CD4-positive, alpha-beta T cell (primary cell): ENCODE results near the gene UPK1B. TPM values are rescaled to one million over a fixed set of nuclear protein-coding genes. Genes with fewer than 3 reads are reported as not detected.
A peak's percentile ranks its signal among the peaks of the same experiment; 100 is the strongest.

Experiments
- ATAC-seq: fragments of 200-7000 bp; cut with Tn5 transposase; one replicate; pipeline ENCODE4 v1.10.0; 2022; ENCODE audit warnings: mild to moderate bottlenecking; ENCODE audit not compliant: poor library complexity
- CTCF ChIA-PET: fragments of 350-600 bp; sonication (Branson Sonifier 250); formaldehyde crosslinking; loops from one replicate; lab custom pipeline; 2021; ENCODE audit warnings: antibody characterized with exemption, inconsistent platforms; lab: Charles Lee
- POLR2A ChIA-PET: fragments of 350-600 bp; sonication (Branson Sonifier 250); formaldehyde crosslinking; loops from one replicate; lab custom pipeline; 2021; ENCODE audit warnings: antibody characterized with exemption, inconsistent platforms; lab: Charles Lee
- DNase-seq, 14 experiments: peaks; one replicate each; pipeline ENCODE4 v3.0.0-alpha.2; 2013 to 2020; ENCODE audit warnings: mixed read lengths in 2 of 14
- H3K27ac ChIP-seq, 2 donors: one replicate each; pipeline versions ENCODE4 v1.5.1 to v1.7.0; 2013; ENCODE audit warnings: low read length in 2 of 2, low read depth in 1 of 2, mild to moderate bottlenecking in 1 of 2
- H3K27me3 ChIP-seq, 2 experiments: 1 replicate in 1 of 2; 2 replicates in 1 of 2; pipeline versions ENCODE4 v1.6.1 to v1.7.0; 2013; ENCODE audit warnings: low read length in 2 of 2, control low read depth in 1 of 2, mild to moderate bottlenecking in 1 of 2, moderate library complexity in 1 of 2; ENCODE audit not compliant: insufficient read depth in 2 of 2, control insufficient read depth in 1 of 2
- H3K36me3 ChIP-seq: one replicate; pipeline ENCODE4 v1.6.1; 2013; ENCODE audit warnings: low read length, control low read depth; ENCODE audit not compliant: insufficient read depth
- H3K4me1 ChIP-seq: one replicate; pipeline ENCODE4 v1.6.1; 2013; ENCODE audit warnings: low read length, control low read depth; ENCODE audit not compliant: insufficient read depth
- H3K4me3 ChIP-seq: one replicate; pipeline ENCODE4 v1.5.1; 2013; ENCODE audit warnings: mild to moderate bottlenecking, low read length, moderate library complexity
- H3K9me3 ChIP-seq, 2 experiments: 1 replicate in 1 of 2; 2 replicates in 1 of 2; pipeline versions ENCODE4 v1.6.1 to v1.7.0; 2013; ENCODE audit warnings: low read length in 2 of 2, mild to moderate bottlenecking in 2 of 2, control low read depth in 1 of 2, moderate library complexity in 1 of 2; ENCODE audit not compliant: control insufficient read depth in 1 of 2, insufficient read depth in 1 of 2
- H3K27ac Mint-ChIP-seq: one replicate; pipeline ENCODE4 v1.8.0; 2020; ENCODE audit warnings: mixed read lengths
- H3K27me3 Mint-ChIP-seq: one replicate; pipeline ENCODE4 v1.8.0; 2021; ENCODE audit warnings: mixed read lengths
- H3K36me3 Mint-ChIP-seq: one replicate; pipeline ENCODE4 v1.8.0; 2021; ENCODE audit warnings: low read depth, mixed read lengths
- H3K4me1 Mint-ChIP-seq: one replicate; pipeline ENCODE4 v1.8.0; 2021; ENCODE audit warnings: low read depth, mixed read lengths
- H3K4me3 Mint-ChIP-seq: one replicate; pipeline ENCODE4 v1.8.0; 2020; ENCODE audit warnings: mild to moderate bottlenecking, mixed read lengths
- H3K9me3 Mint-ChIP-seq: one replicate; pipeline ENCODE4 v1.8.0; 2020; ENCODE audit warnings: mixed read lengths
- intact Hi-C, 2 experiments: fragments of 100-400 bp; cut with DNase I in 1 of 2; cut with micrococcal nuclease in 1 of 2; formaldehyde crosslinking; loops; one replicate each; pipeline versions ENCODE4 v1.15.1 to v1.9.0; 2023 to 2025; cut with DNase I, micrococcal nuclease
- total RNA-seq, 174 experiments: library from RNA in 2 of 174; stranded (reverse) in 2 of 174; gene quantifications; one replicate each; pipeline ENCODE4 v1.2.3 and lab custom pipeline; 2021 to 2026
- TF ChIP-seq, protein P1 (sequence below): fragments of 200-600 bp; IDR thresholded peaks from one replicate; pipeline ENCODE4 v1.8.0; 2022; ENCODE audit warnings: antibody characterized with exemption, mild to moderate bottlenecking

UPK1B gene
- total RNA-seq, 2 experiments from 2014 or later: not detected

DNA sequence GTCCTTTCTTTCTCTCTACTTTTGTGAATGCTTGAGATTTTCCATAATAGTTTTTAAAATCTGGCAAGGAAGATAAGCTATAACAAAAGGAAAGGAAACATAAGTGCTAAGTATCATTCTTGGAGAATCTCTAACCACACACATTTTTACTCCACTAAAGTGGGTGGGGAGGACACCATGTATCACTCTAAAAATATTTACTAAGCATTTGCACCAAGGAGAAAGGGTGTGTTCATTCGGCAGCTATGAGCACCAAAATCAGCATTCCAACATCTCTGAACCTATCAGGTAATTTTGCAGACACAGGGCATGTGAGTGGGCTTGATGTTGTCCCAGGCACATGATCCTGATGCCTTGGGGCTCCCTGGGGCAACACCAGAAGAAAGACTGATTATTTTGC, 61.8 kb downstream of the UPK1B start:
- Histone ChIP-seq H3K4me1 (peaks cover 52% of the 10 kb centered on the region), H3K4me3 (no peak overlapping the region), H3K27me3 (no peaks in the 10 kb centered on the region), H3K36me3 (peaks cover 62% of the 10 kb centered on the region), H3K27ac (peak overlapping the region; percentile 19 to 38), H3K9me3 (no peaks in the 10 kb centered on the region)
- ChIA-PET CTCF (no interaction called here), POLR2A (interaction anchor here (1.6 kb wide), 1 partner anchor 16 kb away, joined by 7 read pairs; no protein-coding TSS in a partner anchor)
- Mint-ChIP-seq H3K9me3 (no peaks in the 10 kb centered on the region), H3K4me1 (peaks cover 90% of the 10 kb centered on the region), H3K27ac (peak overlapping the region; percentile 83), H3K27me3 (no peaks in the 10 kb centered on the region), H3K4me3 (peak overlapping the region; percentile 68), H3K36me3 (peaks cover 65% of the 10 kb centered on the region)
- DNase-seq: no peak
- TF ChIP-seq, protein P1, sequence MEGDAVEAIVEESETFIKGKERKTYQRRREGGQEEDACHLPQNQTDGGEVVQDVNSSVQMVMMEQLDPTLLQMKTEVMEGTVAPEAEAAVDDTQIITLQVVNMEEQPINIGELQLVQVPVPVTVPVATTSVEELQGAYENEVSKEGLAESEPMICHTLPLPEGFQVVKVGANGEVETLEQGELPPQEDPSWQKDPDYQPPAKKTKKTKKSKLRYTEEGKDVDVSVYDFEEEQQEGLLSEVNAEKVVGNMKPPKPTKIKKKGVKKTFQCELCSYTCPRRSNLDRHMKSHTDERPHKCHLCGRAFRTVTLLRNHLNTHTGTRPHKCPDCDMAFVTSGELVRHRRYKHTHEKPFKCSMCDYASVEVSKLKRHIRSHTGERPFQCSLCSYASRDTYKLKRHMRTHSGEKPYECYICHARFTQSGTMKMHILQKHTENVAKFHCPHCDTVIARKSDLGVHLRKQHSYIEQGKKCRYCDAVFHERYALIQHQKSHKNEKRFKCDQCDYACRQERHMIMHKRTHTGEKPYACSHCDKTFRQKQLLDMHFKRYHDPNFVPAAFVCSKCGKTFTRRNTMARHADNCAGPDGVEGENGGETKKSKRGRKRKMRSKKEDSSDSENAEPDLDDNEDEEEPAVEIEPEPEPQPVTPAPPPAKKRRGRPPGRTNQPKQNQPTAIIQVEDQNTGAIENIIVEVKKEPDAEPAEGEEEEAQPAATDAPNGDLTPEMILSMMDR: no peak
- ATAC-seq: no peak
- intact Hi-C loops: loop anchor here in 1 of 2 experiments (5.0 kb wide), 1 partner anchor 33 kb away; no protein-coding TSS in a partner anchor

DNA sequence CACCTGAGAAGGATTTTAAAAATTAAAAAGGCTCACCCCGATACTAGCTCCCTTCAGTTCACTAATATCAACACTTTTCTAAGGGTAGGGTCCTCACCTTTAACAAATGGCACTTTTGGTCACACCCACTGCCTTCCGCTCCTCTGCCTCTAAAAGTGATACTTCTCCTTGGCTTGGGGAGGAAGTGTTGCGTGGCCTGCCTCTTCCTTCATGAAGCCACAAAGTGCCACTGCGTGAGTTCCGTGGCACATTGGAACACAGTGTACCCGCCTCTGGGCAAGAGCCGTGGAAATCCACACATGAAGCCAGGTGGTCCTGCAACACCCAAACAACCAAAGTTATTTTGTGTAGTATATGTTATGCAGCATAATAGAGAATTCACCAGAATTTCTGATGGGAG, 63.4 kb downstream of the UPK1B start:
- intact Hi-C loops: loop anchor here in 1 of 2 experiments (5.0 kb wide), 1 partner anchor 34 kb away; no protein-coding TSS in a partner anchor
- Mint-ChIP-seq H3K27me3 (no peaks in the 10 kb centered on the region), H3K4me1 (peaks cover 85% of the 10 kb centered on the region), H3K36me3 (peaks cover 51% of the 10 kb centered on the region), H3K9me3 (no peaks in the 10 kb centered on the region), H3K4me3 (peak overlapping the region; percentile 80), H3K27ac (peak overlapping the region; percentile 83)
- peak in 5 of 14 experiments; percentile 33 to 62 (median 35) for DNase-seq
- no peak for ATAC-seq
- Histone ChIP-seq H3K36me3 (peaks cover 49% of the 10 kb centered on the region), H3K27me3 (no peaks in the 10 kb centered on the region), H3K9me3 (no peaks in the 10 kb centered on the region), H3K4me1 (peaks cover 57% of the 10 kb centered on the region), H3K27ac (peak overlapping the region in 1 of 2 donors; percentile 47), H3K4me3 (no peak overlapping the region)
- ChIA-PET CTCF (interaction anchor here (1.2 to 2.3 kb wide), 2 partner anchors 17 to 116 kb away, joined by 3 to 4 read pairs; no protein-coding TSS in a partner anchor), POLR2A (interaction anchor here (0.6 to 2.1 kb wide), 5 partner anchors 18 to 262 kb away, joined by 3 to 8 read pairs (median 5); partner anchors contain the start of genes ARHGAP31 and TIMMDC1)
- TF ChIP-seq, protein P1: no peak

DNA sequence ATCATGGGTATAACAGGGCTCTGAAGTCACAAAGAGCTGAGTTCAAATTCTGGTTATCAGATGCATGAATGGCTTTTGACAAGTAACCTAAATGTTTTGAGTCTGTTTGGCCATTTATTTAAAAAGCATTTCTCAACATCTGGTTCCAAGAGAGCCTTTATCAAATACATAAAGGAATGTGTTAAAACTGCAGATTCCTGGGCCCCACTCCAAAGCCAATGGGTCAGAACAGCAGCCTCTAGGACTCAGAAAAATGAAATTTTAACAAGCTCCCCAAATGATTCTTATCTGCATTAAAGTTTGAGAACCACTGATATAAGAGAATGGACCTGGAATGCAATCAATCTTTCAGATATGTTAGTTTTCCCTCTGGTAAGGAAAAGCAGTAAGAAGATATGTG, 63.9 kb downstream of the UPK1B start:
- Mint-ChIP-seq H3K27me3 (no peaks in the 10 kb centered on the region), H3K27ac (peak overlapping the region; percentile 83), H3K36me3 (peaks cover 46% of the 10 kb centered on the region), H3K4me1 (peaks cover 80% of the 10 kb centered on the region), H3K4me3 (peak overlapping the region; percentile 80), H3K9me3 (no peaks in the 10 kb centered on the region)
- Histone ChIP-seq H3K9me3 (no peaks in the 10 kb centered on the region), H3K27ac (peak overlapping the region in 1 of 2 donors; percentile 47), H3K4me3 (no peak overlapping the region), H3K36me3 (peaks cover 43% of the 10 kb centered on the region), H3K27me3 (no peaks in the 10 kb centered on the region), H3K4me1 (peaks cover 55% of the 10 kb centered on the region)
- ChIA-PET POLR2A (interaction anchor here (0.8 to 2.1 kb wide), 4 partner anchors 18 to 261 kb away, joined by 3 to 8 read pairs (median 6); partner anchors contain the start of genes ARHGAP31 and TIMMDC1), CTCF (interaction anchor here (1.2 to 2.3 kb wide), 2 partner anchors 18 to 116 kb away, joined by 3 to 4 read pairs; no protein-coding TSS in a partner anchor)
- no peak for ATAC-seq
- DNase-seq: no peak
- TF ChIP-seq, protein P1: no peak
- intact Hi-C loops: loop anchor here in 1 of 2 experiments (5.0 kb wide), 1 partner anchor 35 kb away; no protein-coding TSS in a partner anchor
